Measurements from ENCODE around the gene FPR1. TPM values are rescaled to one million over a fixed set of nuclear protein-coding genes. Genes with fewer than 3 reads are reported as not detected.

FPR1 gene
- total and polyA plus RNA-seq, 2 of the 8 experiments (the other 6 are each of a cell fraction or from before 2014, with no cell fraction given), result 0.11 TPM; not detected in 1

- Histone ChIP-seq H3K4me2 (ENCODE audit: insufficient read depth in 1 of 2, low read depth in 2 of 2, low read length in 2 of 2) (peak overlapping the region; percentile 78 to 81), H3K27me3 (replicated peaks in 1 of 4; ENCODE audit: control insufficient read depth in 3 of 4, extremely low read depth in 1 of 4, insufficient read depth in 3 of 4, low read length in 3 of 4) (peaks cover 9 to 29% (median 18%) of the 10 kb centered on the region in 4 experiments)
- 0 out of 2 replicates have a peak, but pooled peaks have one; percentile 18 for TF ChIP-seq TCF12 (IDR thresholded peaks at IDR 0.05; ENCODE audit: low read depth, low read length)
- TF ChIP-seq HDAC2 (IDR thresholded peaks at IDR 0.05; ENCODE audit: borderline replicate concordance in 1 of 2, low read depth in 2 of 2, low read length in 2 of 2), result 0 out of 4 replicates have a peak, but pooled peaks of 1 of the 2 experiments have one; percentile 66
- TF ChIP-seq RNF2 (IDR thresholded peaks at IDR 0.05; ENCODE audit: borderline replicate concordance, low read depth, low read length, missing control alignments, poor library complexity, severe bottlenecking), result peak; percentile 56
- TF ChIP-seq, protein P1, sequence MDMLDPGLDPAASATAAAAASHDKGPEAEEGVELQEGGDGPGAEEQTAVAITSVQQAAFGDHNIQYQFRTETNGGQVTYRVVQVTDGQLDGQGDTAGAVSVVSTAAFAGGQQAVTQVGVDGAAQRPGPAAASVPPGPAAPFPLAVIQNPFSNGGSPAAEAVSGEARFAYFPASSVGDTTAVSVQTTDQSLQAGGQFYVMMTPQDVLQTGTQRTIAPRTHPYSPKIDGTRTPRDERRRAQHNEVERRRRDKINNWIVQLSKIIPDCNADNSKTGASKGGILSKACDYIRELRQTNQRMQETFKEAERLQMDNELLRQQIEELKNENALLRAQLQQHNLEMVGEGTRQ (IDR thresholded peaks at IDR 0.05; ENCODE audit: low read length), result no peak
- TF ChIP-seq, protein P2, sequence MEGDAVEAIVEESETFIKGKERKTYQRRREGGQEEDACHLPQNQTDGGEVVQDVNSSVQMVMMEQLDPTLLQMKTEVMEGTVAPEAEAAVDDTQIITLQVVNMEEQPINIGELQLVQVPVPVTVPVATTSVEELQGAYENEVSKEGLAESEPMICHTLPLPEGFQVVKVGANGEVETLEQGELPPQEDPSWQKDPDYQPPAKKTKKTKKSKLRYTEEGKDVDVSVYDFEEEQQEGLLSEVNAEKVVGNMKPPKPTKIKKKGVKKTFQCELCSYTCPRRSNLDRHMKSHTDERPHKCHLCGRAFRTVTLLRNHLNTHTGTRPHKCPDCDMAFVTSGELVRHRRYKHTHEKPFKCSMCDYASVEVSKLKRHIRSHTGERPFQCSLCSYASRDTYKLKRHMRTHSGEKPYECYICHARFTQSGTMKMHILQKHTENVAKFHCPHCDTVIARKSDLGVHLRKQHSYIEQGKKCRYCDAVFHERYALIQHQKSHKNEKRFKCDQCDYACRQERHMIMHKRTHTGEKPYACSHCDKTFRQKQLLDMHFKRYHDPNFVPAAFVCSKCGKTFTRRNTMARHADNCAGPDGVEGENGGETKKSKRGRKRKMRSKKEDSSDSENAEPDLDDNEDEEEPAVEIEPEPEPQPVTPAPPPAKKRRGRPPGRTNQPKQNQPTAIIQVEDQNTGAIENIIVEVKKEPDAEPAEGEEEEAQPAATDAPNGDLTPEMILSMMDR (IDR thresholded peaks at IDR 0.05; ENCODE audit: control extremely low read depth in 1 of 3, insufficient read depth in 1 of 3, low read depth in 1 of 3, low read length in 3 of 3), result 0 out of 4 replicates have a peak, but pooled peaks of 1 of the 3 experiments have one; percentile 2
Observed at GRCh38 chr19:51719251-51719988, 32.3 kb downstream of the FPR1 start.

More at GRCh38 chr19:51719251-51719988, 32.3 kb downstream of the FPR1 start:
- peak overlapping the region; percentile 50 to 66 (median 56) for H3K4me3 ChIP-seq (ENCODE audit: extremely low read depth in 1 of 4, insufficient read depth in 2 of 4, low read depth in 3 of 4, low read length in 4 of 4)
- no peak overlapping the region for H2BK120ac ChIP-seq (replicated peaks; ENCODE audit: low read depth, low read length)
- H2BK12ac ChIP-seq (ENCODE audit: low read depth, low read length), result peak overlapping the region; percentile 84; the same call in 1 of the 2 replicates
- no peaks in the 10 kb centered on the region for H3K79me1 ChIP-seq (ENCODE audit: low read depth, low read length)
- peak in 1 of 2 experiments; percentile 69 for DNase-seq (ENCODE audit: low read depth in 1 of 2, low spot score in 2 of 2)
- no peak overlapping the region for H4K5ac ChIP-seq (ENCODE audit: insufficient read length, low read depth, low read length)
- peak overlapping the region; percentile 85 for H4K91ac ChIP-seq (replicated peaks; ENCODE audit: insufficient read length, low read length)
- 3% methylated on average over 61 of the region's 83 CpGs; no CpG with 5 or more reads in 1 of the 2 experiments for WGBS, 2 experiments (ENCODE audit: extremely low coverage in 1 of 2, insufficient coverage in 1 of 2, insufficient read length in 1 of 2, insufficient replicate concordance in 2 of 2, low coverage in 1 of 2, low lambda C conversion rate in 2 of 2, missing lambda C conversion rate in 1 of 2)
- H3K23me2 ChIP-seq (ENCODE audit: low read depth, low read length), result peaks cover 10% of the 10 kb centered on the region; the same call in 1 of the 2 replicates
- no peak overlapping the region for H2AK5ac ChIP-seq (ENCODE audit: low read depth, low read length)
- H3K79me2 ChIP-seq (ENCODE audit: control insufficient read depth in 1 of 2, insufficient read depth in 2 of 2, low read length in 2 of 2), result no peaks in the 10 kb centered on the region
- H3K23ac ChIP-seq (ENCODE audit: insufficient read length), result no peak overlapping the region
- no peaks in the 10 kb centered on the region for H4K20me1 ChIP-seq (replicated peaks in 1 of 2; ENCODE audit: control insufficient read depth in 1 of 2, insufficient read depth in 2 of 2, low read length in 2 of 2)
- H2AFZ ChIP-seq (ENCODE audit: low read length), result peak overlapping the region; percentile 86; the same call in 1 of the 2 replicates
- H3K27ac ChIP-seq (ENCODE audit: low read depth, low read length), result no peak overlapping the region
- H2BK20ac ChIP-seq (ENCODE audit: low read length), result no peak overlapping the region
- no peak overlapping the region for H3K56ac ChIP-seq (replicated peaks; ENCODE audit: insufficient read length, low read depth, low read length)
- POLR2A ChIA-PET (ENCODE audit: partially characterized antibody), result interaction anchor here (1.2 to 1.3 kb wide), 2 partner anchors 9 to 16 kb away, joined by 4 read pairs; no protein-coding TSS in a partner anchor
- H3K4me1 ChIP-seq (replicated peaks in 1 of 4; ENCODE audit: control insufficient read depth in 3 of 4, insufficient read depth in 4 of 4, low read length in 3 of 4), result peaks cover 0 to 5% (median 1%) of the 10 kb centered on the region in 4 experiments; a peak in 2 of 7 replicates
- no peaks in the 10 kb centered on the region for H3K9me3 ChIP-seq (ENCODE audit: insufficient read depth in 2 of 2, low read depth in 1 of 2, low read length in 1 of 2)
- H3K36me3 ChIP-seq (ENCODE audit: control insufficient read depth in 2 of 4, insufficient read depth in 4 of 4, low read length in 3 of 4), result no peaks in the 10 kb centered on the region
- H2BK15ac ChIP-seq (ENCODE audit: low read length), result peak overlapping the region; percentile 81; the same call in 1 of the 2 replicates
- H3K9ac ChIP-seq (replicated peaks in 1 of 4; ENCODE audit: extremely low read depth in 1 of 4, low read depth in 3 of 4, low read length in 3 of 4), result peak overlapping the region in 1 of 4 experiments; percentile 28; a peak in 2 of 7 replicates
- no peak for FAIRE-seq
- no peak overlapping the region for H3K4ac ChIP-seq (replicated peaks; ENCODE audit: insufficient read length, low read depth, low read length)
- no peak overlapping the region for H3K14ac ChIP-seq (ENCODE audit: insufficient read length)
- CTCF ChIA-PET (ENCODE audit: partially characterized antibody), result interaction anchor here (1.2 to 1.4 kb wide), 2 partner anchors 19 to 58 kb away, joined by 4 to 7 read pairs; no protein-coding TSS in a partner anchor
- H4K8ac ChIP-seq (ENCODE audit: extremely low read depth, insufficient read depth, low read length), result peak overlapping the region; percentile 85; the same call in 1 of the 2 replicates
- peak overlapping the region; percentile 90 for H3K18ac ChIP-seq (ENCODE audit: extremely low read depth, low read length)
- H2BK5ac ChIP-seq (ENCODE audit: low read depth, low read length), result 0 out of 2 replicates have a peak overlapping the region, but pooled peaks have one; percentile 52
